Caco-2 (cell line): ENCODE measurements around the gene URM1. TPM values are rescaled to one million over a fixed set of nuclear protein-coding genes. Genes with fewer than 3 reads are reported as not detected.

Source experiments
- BruUV-seq: library from RNA; stranded (reverse); fragments of 400-500 nt; replicated peaks from 2 replicates; lab custom pipeline; 2021; lab: Mats Ljungman, UMichigan
- CTCF ChIA-PET: fragments of 300-600 bp; sonication (Branson Sonifier 250); formaldehyde crosslinking; loops from one replicate; lab custom pipeline; 2022; ENCODE audit warnings: antibody characterized with exemption; lab: Charles Lee
- POLR2A ChIA-PET: fragments of 300-600 bp; sonication (Branson Sonifier 250); formaldehyde crosslinking; loops from one replicate; lab custom pipeline; 2022; ENCODE audit warnings: antibody characterized with exemption; lab: Charles Lee
- DNase-seq, 2 experiments: peaks; one replicate each; pipeline versions ENCODE4 v3.0.0 to v3.0.0-alpha.2; 2020 to 2022
- H3K27me3 ChIP-seq: replicated peaks from 2 replicates; pipeline ENCODE4 v1.6.0; 2011; ENCODE audit warnings: low read length; ENCODE audit not compliant: control insufficient read depth, insufficient read depth
- H3K36me3 ChIP-seq: 2 replicates; pipeline ENCODE4 v1.5.1; 2011; ENCODE audit warnings: low read length; ENCODE audit not compliant: control insufficient read depth, insufficient read depth
- H3K4me1 ChIP-seq: fragments of 250-450 bp; sonication (Bioruptor Pico); 2 replicates; pipeline ENCODE4 v1.5.1; 2020; ENCODE audit warnings: mild to moderate bottlenecking
- H3K4me3 ChIP-seq: 2 replicates; pipeline ENCODE4 v1.5.1; 2011; ENCODE audit warnings: low read depth, mild to moderate bottlenecking, control low read depth, low read length
- H3K9me3 ChIP-seq: fragments of 250-450 bp; sonication (Bioruptor Pico); 2 replicates; pipeline ENCODE4 v1.5.1; 2020; ENCODE audit warnings: mild to moderate bottlenecking, moderate library complexity
- H3K27ac Mint-ChIP-seq: one replicate; pipeline ENCODE4 v1.8.0; 2022; ENCODE audit warnings: mixed read lengths; ENCODE audit not compliant: unreplicated experiment
- H3K27me3 Mint-ChIP-seq: one replicate; pipeline ENCODE4 v1.8.0; 2022; ENCODE audit warnings: mixed read lengths; ENCODE audit not compliant: insufficient read depth, unreplicated experiment
- H3K36me3 Mint-ChIP-seq: one replicate; pipeline ENCODE4 v1.8.0; 2022; ENCODE audit warnings: mild to moderate bottlenecking, mixed read lengths; ENCODE audit not compliant: insufficient read depth, unreplicated experiment
- H3K4me1 Mint-ChIP-seq: one replicate; pipeline ENCODE4 v1.8.0; 2022; ENCODE audit warnings: low read depth, mixed read lengths; ENCODE audit not compliant: unreplicated experiment
- H3K4me3 Mint-ChIP-seq: one replicate; pipeline ENCODE4 v1.8.0; 2022; ENCODE audit warnings: mild to moderate bottlenecking, moderate library complexity, mixed read lengths; ENCODE audit not compliant: unreplicated experiment
- H3K9me3 Mint-ChIP-seq: one replicate; pipeline ENCODE4 v1.8.0; 2022; ENCODE audit warnings: mixed read lengths; ENCODE audit not compliant: unreplicated experiment
- CTCF ChIP-seq, 2 experiments: fragments of 200-600 bp in 1 of 2; IDR thresholded peaks; 1 replicate in 1 of 2; 2 replicates in 1 of 2; pipeline versions ENCODE4 v1.5.1 to v1.8.0; 2011 to 2022; ENCODE audit warnings: antibody characterized with exemption in 1 of 2, control low read depth in 1 of 2, inconsistent platforms in 1 of 2, low read depth in 1 of 2, low read length in 1 of 2, mild to moderate bottlenecking in 1 of 2, moderate library complexity in 1 of 2; ENCODE audit not compliant: insufficient read depth in 1 of 2, severe bottlenecking in 1 of 2, unreplicated experiment in 1 of 2
- intact Hi-C: fragments of 100-400 bp; cut with micrococcal nuclease; formaldehyde crosslinking; loops from one replicate; pipeline ENCODE4 v1.10.0; 2022; ENCODE audit not compliant: unreplicated experiment
- total RNA-seq: library from RNA; stranded (reverse); gene quantifications from 2 replicates; pipeline ENCODE4 v1.2.3, GENCODE V29; 2022

URM1 gene
- total RNA-seq, 1 experiment from 2014 or later: 55.9 TPM

- BruUV-seq: no TSS peak
- Histone ChIP-seq H3K4me1 (peaks cover 38% of the 10 kb centered on the region), H3K4me3 (peak overlapping the region; percentile 78), H3K27me3 (no peaks in the 10 kb centered on the region), H3K9me3 (no peaks in the 10 kb centered on the region), H3K36me3 (no peaks in the 10 kb centered on the region)
- Mint-ChIP-seq H3K9me3 (no peaks in the 10 kb centered on the region), H3K36me3 (peaks cover 6% of the 10 kb centered on the region), H3K27me3 (no peaks in the 10 kb centered on the region), H3K4me3 (peak overlapping the region; percentile 75), H3K4me1 (peaks cover 24% of the 10 kb centered on the region), H3K27ac (peak overlapping the region; percentile 42)
- ChIA-PET POLR2A (interaction anchor here (1.2 kb wide), 1 partner anchor 48 kb away, joined by 5 read pairs; the partner anchor contains the start of gene URM1), CTCF (interaction anchor here (0.7 to 2.9 kb wide), 12 partner anchors 8 to 1205 kb away, joined by 3 to 28 read pairs (median 5); partner anchors contain the start of gene URM1)
- no peak for DNase-seq
- no peak for TF ChIP-seq CTCF (IDR thresholded peaks at IDR 0.05; ENCODE audit: insufficient read depth in 1 of 2, low read depth in 1 of 2, low read length in 1 of 2, severe bottlenecking in 1 of 2, unreplicated experiment in 1 of 2)
- intact Hi-C loops: no loop called here
Measured at GRCh38 chr9:128419061-128419925, 48.1 kb downstream of the URM1 start.

GRCh38 chr9:128420060-128420650, 49.0 kb downstream of the URM1 start:
- Histone ChIP-seq H3K4me1 (peaks cover 35% of the 10 kb centered on the region), H3K9me3 (no peaks in the 10 kb centered on the region), H3K4me3 (peak overlapping the region; percentile 78), H3K27me3 (no peaks in the 10 kb centered on the region), H3K36me3 (no peaks in the 10 kb centered on the region)
- ChIA-PET CTCF (interaction anchor here (0.6 to 2.9 kb wide), 17 partner anchors 9 to 1204 kb away, joined by 3 to 28 read pairs (median 4); partner anchors contain the start of gene URM1), POLR2A (interaction anchor here (0.6 to 1.2 kb wide), 3 partner anchors 49 to 232 kb away, joined by 5 to 7 read pairs (median 6); partner anchors contain the start of genes GOLGA2, SWI5 and URM1)
- DNase-seq: peak; percentile 68 to 86
- BruUV-seq: no TSS peak
- Mint-ChIP-seq H3K9me3 (no peaks in the 10 kb centered on the region), H3K27ac (peak overlapping the region; percentile 42), H3K36me3 (peaks cover 6% of the 10 kb centered on the region), H3K4me3 (peak overlapping the region; percentile 75), H3K27me3 (no peaks in the 10 kb centered on the region), H3K4me1 (peaks cover 16% of the 10 kb centered on the region)
- TF ChIP-seq CTCF (IDR thresholded peaks at IDR 0.05; ENCODE audit: insufficient read depth in 1 of 2, low read depth in 1 of 2, low read length in 1 of 2, severe bottlenecking in 1 of 2, unreplicated experiment in 1 of 2): peak; percentile 76 to 91
- intact Hi-C loops: loop anchor here (2.0 kb wide), 1 partner anchor 57 kb away; no protein-coding TSS in a partner anchor
